ENCODE results near the gene CCND1.

Gene CCND1

GRCh38 chr11:69641681-69642548 is 959 bp downstream of the CCND1 start:
- peak in 2 of 4 experiments; percentile 30 to 40 for DNase-seq

DNA sequence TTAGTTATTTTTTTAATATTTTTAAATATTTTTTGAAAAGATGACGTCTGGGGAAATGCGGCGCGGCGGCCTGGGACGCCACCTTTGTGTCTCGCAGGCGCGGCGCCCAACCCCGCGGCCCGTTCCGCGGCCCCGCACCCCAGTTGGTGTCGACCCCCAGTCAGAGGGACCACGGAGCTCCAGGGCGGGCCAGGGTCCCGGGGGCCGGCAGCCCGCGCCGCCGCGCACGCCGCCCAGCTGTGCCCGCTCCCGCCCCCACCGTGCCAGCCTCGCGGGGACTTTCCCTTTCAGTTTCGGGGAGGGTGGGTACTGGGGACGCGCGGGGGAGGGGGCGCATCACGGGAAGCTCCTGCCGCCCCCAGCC is 1.6 kb downstream of the CCND1 start:
- DNase-seq = peak in 2 of 4 experiments; percentile 47 to 51

GRCh38 chr11:69642913-69643632 is 2.1 kb downstream of the CCND1 start:
- DNase-seq = peak; percentile 81 to 93 (median 88)

GRCh38 chr11:69643646-69644045 is 2.7 kb downstream of the CCND1 start:
- DNase-seq = no peak

GRCh38 chr11:69644071-69644961 is 3.4 kb downstream of the CCND1 start:
- DNase-seq = peak in 3 of 4 experiments; percentile 36 to 49 (median 37)

DNA sequence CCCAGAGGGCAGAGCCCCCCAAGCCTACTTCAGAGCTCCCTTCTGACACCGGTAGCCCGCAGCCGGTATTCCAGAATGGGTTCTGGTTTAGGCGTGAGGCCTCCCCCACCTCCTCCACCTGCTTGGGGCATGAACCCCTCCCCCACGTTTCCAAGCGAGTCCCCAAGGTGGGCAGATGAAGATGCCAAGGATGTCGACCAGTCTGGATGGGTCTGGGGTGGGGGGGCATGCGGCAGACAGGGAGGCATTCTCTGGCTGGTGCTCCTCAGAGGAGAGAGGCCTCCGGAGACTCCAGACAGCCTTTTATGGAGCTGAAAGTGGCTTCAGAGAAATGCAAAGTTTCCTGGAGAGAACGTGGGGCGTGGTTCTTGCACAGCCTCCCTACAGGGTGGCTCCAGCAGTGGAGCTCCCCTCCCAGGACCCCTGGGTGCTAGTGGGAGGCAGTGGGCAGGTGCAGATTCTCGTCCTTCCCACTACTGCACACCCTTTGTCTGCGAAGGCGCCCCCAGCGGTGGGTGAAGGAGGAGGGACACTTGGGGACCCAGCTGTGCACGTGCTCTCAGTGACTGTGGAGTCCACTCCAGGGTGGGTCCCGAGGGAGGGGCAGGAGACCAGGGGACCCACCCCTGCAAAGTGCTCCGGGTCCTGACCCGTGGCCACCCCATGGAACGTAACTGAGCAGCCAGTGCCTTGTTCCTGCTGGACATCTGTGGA is 4.2 kb downstream of the CCND1 start:
- no peak for DNase-seq

DNA sequence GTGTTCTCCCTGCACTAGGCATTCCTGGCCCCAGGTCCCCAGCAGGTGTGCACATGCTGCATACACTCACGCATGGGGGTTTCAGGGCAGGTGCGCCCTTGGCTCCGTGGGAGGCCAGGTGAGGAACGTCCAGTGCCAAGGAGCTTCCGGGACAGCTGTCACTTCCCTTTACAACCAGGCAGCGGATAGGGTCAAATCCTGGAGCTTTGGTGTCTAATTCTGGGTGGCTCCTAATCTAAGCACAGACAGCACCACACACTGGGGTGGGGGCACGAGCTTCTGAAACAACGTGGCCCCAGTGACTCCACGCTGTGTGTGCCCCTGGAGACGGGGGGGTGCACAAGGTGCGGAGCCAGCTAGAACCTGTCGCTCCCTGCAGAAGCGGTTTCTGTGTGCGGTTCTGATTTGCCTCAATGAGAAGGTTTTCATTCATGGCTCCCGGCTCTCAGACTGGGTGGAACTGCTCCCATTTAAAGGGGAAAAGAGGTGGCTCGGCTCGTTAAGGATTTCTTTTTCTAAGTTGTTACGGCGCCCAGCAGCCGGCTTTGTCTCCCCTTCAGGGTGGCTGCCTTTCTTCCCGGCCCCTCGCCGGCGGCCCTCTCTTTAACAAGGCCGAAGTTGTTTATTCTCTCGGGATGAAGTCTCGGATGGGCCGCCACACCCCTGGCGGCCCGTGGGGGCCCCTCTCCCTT is 5.0 kb downstream of the CCND1 start:
- no peak for DNase-seq

GRCh38 chr11:69646493-69647389 is 5.8 kb downstream of the CCND1 start:
- DNase-seq = no peak

GRCh38 chr11:69647390-69647748 is 6.4 kb downstream of the CCND1 start:
- no peak for DNase-seq

DNA sequence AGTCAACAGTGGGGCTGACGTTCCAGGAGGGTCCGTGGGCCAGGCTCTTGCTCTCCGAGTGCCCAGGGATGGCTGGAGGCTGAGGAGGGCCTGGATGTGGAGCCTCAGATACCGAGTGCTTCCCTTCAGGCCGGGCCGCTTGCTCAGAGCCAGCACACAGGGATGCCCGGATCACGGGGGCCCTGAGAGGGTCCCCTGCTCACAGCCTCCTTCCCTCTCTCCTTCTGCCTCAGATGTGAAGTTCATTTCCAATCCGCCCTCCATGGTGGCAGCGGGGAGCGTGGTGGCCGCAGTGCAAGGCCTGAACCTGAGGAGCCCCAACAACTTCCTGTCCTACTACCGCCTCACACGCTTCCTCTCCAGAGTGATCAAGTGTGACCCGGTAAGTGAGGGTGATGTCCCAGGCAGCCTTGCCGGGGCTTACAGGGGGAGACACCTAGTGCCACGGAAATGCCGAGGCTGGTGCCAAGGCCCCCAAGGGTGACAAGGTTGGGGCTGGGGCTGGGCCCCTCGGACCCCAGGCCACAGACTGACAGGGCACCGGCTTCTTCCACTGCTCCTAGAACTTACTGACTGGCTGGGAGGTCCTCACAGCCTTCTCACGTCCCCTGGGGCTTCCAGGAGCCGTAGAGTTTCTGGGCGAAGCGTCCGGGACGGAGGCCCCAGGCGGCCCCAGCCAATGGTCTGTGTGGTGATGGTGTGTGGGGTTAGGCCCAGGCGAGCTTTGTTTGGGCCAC is 7.0 kb downstream of the CCND1 start:
- no peak for DNase-seq

- no peak for DNase-seq
These were observed 8.0 kb downstream of the CCND1 start for GRCh38 chr11:69648679-69649575.

DNA sequence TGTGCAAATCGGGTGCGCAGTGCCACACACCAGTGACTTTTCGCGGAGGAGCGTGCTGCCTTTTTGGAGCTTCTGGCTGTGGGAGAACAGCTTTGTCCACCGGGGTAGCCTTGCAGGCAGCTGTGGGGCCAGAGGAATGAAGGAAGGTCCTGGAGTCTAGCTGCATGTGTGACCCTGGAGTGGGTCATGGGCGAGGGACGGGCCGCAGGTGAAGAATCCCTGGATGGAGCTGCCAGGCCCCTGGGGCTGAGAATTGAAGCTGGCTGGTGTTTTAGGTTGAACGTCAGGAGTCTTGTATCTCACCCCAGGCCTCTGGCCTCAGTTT is 8.6 kb downstream of the CCND1 start:
- DNase-seq = no peak

- no peak for DNase-seq
These were observed 9.3 kb downstream of the CCND1 start for GRCh38 chr11:69650081-69650831.

DNA sequence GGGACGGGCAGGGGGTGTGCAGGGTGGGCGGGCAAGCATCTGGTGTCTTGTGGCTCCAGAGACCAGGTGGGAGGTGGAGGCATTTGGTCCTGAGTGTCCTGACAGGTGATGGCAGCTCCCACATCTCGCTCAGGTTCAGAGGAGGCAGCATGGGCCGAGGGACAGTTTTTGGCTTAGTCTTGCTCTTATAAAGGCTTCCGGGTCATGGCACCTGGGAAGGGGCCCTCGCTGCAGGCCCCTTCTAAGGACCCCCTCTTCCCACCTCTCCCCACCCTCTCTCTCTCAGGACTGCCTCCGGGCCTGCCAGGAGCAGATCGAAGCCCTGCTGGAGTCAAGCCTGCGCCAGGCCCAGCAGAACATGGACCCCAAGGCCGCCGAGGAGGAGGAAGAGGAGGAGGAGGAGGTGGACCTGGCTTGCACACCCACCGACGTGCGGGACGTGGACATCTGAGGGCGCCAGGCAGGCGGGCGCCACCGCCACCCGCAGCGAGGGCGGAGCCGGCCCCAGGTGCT is 9.9 kb downstream of the CCND1 start:
- no peak for DNase-seq

DNA sequence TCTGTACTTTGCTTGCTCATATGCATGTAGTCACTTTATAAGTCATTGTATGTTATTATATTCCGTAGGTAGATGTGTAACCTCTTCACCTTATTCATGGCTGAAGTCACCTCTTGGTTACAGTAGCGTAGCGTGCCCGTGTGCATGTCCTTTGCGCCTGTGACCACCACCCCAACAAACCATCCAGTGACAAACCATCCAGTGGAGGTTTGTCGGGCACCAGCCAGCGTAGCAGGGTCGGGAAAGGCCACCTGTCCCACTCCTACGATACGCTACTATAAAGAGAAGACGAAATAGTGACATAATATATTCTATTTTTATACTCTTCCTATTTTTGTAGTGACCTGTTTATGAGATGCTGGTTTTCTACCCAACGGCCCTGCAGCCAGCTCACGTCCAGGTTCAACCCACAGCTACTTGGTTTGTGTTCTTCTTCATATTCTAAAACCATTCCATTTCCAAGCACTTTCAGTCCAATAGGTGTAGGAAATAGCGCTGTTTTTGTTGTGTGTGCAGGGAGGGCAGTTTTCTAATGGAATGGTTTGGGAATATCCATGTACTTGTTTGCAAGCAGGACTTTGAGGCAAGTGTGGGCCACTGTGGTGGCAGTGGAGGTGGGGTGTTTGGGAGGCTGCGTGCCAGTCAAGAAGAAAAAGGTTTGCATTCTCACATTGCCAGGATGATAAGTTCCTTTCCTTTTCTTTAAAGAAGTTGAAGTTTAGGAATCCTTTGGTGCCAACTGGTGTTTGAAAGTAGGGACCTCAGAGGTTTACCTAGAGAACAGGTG is 11.1 kb downstream of the CCND1 start:
- no peak for DNase-seq

GRCh38 chr11:69652999-69653398 is 12.0 kb downstream of the CCND1 start:
- DNase-seq = no peak

DNA sequence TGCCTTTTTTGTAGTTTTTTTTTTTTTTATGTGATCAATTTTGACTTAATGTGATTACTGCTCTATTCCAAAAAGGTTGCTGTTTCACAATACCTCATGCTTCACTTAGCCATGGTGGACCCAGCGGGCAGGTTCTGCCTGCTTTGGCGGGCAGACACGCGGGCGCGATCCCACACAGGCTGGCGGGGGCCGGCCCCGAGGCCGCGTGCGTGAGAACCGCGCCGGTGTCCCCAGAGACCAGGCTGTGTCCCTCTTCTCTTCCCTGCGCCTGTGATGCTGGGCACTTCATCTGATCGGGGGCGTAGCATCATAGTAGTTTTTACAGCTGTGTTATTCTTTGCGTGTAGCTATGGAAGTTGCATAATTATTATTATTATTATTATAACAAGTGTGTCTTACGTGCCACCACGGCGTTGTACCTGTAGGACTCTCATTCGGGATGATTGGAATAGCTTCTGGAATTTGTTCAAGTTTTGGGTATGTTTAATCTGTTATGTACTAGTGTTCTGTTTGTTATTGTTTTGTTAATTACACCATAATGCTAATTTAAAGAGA is 12.5 kb downstream of the CCND1 start:
- DNase-seq = no peak

Measured in suppressor macrophage (primary cell).